SK-N-MC (cell line): ENCODE results near the gene GIPC1.

ENCODE experiments used
- DNase-seq: peaks from one replicate; pipeline ENCODE4 v3.0.0-alpha.2; 2011; ENCODE audit warnings: low read depth, low spot score
- H3K27ac ChIP-seq: fragments of 200-600 bp; sonication (generic); 2 replicates; pipeline ENCODE4 v1.5.1; 2016; ENCODE audit warnings: mixed run types
- H3K36me3 ChIP-seq: fragments of 200-600 bp; sonication (generic); 2 replicates; pipeline ENCODE4 v1.6.1; 2017; ENCODE audit warnings: antibody characterized with exemption, low read length, mixed read lengths; ENCODE audit not compliant: insufficient read depth
- H3K4me3 ChIP-seq: fragments of 200-600 bp; sonication (generic); 2 replicates; pipeline ENCODE4 v1.5.1; 2016
- H3K9ac ChIP-seq: fragments of 200-600 bp; sonication (generic); 2 replicates; pipeline ENCODE4 v1.8.0; 2017; ENCODE audit warnings: mixed run types, mixed read lengths; ENCODE audit not compliant: insufficient read length
- H3K9me3 ChIP-seq: fragments of 200-600 bp; sonication (generic); 2 replicates; pipeline ENCODE4 v1.6.1; 2017; ENCODE audit warnings: low read depth, mild to moderate bottlenecking, antibody characterized with exemption, low read length, moderate library complexity, mixed read lengths
- EZH2 ChIP-seq: fragments of 200-600 bp; sonication (generic); IDR thresholded peaks from one replicate; pipeline ENCODE4 v1.6.1; 2017; ENCODE audit warnings: antibody characterized with exemption
- FOXP2 ChIP-seq: optimal IDR thresholded peaks from 2 replicates; pipeline ENCODE3; 2011; ENCODE audit warnings: mild to moderate bottlenecking, moderate library complexity; ENCODE audit not compliant: insufficient read depth; ENCODE audit errors: extremely low read length, control extremely low read depth
- POLR2AphosphoS5 ChIP-seq: IDR thresholded peaks from 2 replicates; pipeline ENCODE4 v1.6.1; 2012; ENCODE audit warnings: mild to moderate bottlenecking, low read depth, low read length, borderline replicate concordance

The GIPC1 gene

DNA sequence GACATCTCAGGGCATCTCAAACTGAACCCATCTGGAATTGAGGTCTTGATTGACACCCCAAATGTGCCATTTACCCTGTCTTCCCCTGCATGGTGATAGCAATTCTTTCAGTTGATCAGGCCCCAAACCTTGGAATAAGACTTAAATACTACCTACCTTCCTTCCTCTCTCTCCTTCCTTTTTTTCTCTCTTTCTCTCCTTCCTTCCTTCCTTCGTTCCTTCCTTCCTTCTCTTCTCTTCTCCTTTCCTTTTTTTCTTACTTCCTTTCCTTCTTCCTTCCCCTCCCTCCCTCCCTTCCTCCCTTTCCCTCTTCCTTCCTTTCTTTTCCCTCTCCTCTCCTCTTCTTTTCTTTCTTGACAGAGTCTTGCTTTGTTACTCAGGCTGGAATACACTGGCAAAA lies 7.4 kb upstream of the GIPC1 start:
- Histone ChIP-seq H3K4me3 (no peak overlapping the region), H3K9ac (no peak overlapping the region), H3K36me3 (no peaks in the 10 kb centered on the region), H3K27ac (no peak overlapping the region), H3K9me3 (no peaks in the 10 kb centered on the region)
- DNase-seq, result no peak
- TF ChIP-seq EZH2 (no peak), FOXP2 (no peak), POLR2AphosphoS5 (no peak)

DNA sequence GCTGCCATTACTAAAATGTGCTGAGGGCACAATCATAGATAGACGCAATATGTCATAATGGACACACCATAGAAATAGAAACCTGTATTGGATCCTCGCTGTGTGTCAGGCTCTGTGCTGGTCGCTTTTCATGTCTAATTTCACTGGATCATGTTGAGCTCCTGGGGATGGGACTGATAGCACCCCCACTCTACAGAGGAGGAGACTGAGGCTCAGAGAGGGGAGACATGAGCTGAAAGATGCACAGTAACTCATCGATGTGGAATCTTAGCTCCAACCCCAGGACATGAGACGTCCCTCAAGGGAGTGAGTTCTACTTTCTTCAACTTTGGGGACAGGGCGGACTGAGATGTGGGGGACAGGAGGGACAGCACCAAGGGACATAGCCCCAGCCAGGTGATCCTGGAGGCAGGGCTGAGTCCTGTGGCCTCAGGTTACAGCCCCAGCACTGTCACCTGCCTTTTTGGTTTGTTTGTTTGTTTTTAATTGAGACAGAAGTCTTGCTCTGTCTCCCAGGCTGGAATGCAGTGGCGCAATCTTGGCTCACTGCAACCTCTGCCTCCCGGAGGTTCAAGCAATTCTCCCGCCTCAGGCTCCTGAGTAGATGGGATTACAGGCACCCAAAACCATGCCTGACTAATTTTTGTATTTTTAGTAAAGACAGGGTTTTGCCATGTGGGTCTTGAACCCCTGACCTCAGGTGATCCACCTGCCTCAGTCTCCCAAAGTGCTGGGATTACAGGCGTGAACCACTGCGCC lies 6.6 kb upstream of the GIPC1 start:
- no peaks in the 10 kb centered on the region for H3K9me3 ChIP-seq
- H3K27ac ChIP-seq, result no peak overlapping the region
- H3K4me3 ChIP-seq, result no peak overlapping the region
- no peak for DNase-seq
- TF ChIP-seq EZH2, result no peak
- no peak for TF ChIP-seq FOXP2
- no peak for TF ChIP-seq POLR2AphosphoS5
- no peak overlapping the region for H3K9ac ChIP-seq
- no peaks in the 10 kb centered on the region for H3K36me3 ChIP-seq

DNA sequence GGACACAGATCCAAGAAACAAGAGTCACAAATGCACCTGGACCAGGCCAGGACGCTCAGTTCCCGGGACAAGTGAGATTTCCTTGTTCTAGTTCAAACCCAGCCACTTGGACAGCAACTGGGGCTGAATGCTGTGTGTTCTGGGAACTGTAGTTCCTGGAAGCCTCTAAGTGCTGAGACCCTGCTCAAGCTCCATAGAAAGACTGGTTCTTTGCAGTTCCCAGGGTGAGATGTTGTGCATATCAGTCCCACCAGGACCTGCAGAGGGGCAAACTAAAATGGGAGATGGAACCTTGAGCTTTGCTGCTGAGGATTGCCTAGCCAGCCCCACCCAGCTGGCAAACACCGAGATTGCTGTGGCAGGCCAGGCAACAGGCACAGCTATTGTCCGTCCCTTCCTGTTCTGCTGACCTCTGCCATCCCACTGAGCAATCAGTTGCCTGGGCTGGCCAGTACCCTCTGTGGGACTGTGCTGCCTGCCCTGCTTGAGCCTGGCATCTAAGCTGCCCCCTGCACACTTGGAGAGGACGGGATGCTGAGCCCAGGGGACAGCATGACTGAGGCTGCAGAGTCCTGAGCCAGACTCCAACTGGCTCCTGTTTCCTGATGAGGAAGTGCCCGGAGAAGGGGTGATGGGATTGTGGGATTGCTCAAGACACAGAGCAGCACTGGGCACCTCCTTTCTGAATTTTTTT lies 1.4 kb upstream of the GIPC1 start:
- no peak overlapping the region for H3K9ac ChIP-seq

DNA sequence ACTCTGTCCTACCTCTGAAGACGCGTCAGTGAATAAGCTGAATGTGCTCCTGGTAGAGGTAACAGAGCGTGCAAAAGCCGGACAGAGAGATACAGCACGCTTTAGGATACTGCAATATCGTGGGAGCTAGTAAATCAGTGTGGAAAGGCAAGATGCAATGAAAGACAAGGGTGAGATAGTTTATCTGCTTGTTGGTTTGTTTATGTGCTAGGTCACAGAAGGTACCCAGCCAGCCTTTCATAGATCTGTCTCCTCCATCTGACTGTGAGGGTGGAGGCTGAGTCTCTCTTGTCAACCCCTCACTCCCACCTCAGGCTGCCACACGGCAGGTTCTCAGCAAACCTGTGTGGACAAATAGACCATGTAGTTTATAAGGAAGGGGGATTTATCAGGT lies 904 bp upstream of the GIPC1 start:
- Histone ChIP-seq H3K9ac (no peak overlapping the region), H3K9me3 (no peaks in the 10 kb centered on the region), H3K36me3 (no peaks in the 10 kb centered on the region), H3K27ac (0 out of 2 replicates have a peak overlapping the region, but pooled peaks have one; percentile 35), H3K4me3 (peak overlapping the region; percentile 79)
- TF ChIP-seq EZH2, result no peak
- TF ChIP-seq FOXP2, result no peak
- TF ChIP-seq POLR2AphosphoS5, result no peak
- no peak for DNase-seq

More for the DNA sequence above, 1.4 kb upstream of the GIPC1 start:
- Histone ChIP-seq H3K27ac (no peak overlapping the region), H3K9me3 (no peaks in the 10 kb centered on the region), H3K36me3 (no peaks in the 10 kb centered on the region), H3K4me3 (no peak overlapping the region)
- DNase-seq, result no peak
- TF ChIP-seq EZH2, result no peak
- TF ChIP-seq FOXP2, result no peak
- no peak for TF ChIP-seq POLR2AphosphoS5

DNA sequence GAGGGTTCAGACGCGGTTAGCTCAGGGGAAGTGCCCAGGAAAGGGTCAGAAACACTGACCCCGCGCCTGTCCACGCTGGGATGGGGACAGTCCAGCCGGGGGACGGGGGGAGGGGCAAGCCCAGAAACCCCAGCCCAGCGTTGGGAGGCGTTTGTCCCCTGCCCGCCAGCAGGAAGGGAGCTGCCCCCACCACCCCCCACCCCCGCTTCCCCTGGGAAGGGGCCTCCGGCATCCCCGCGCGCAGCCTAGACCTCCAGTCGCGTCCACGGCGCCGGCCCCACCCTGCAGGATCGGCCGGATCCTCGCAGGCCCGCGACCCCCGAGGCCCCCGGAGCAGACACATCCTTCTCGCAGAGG lies 277 bp downstream of the GIPC1 start:
- Histone ChIP-seq H3K27ac (no peak overlapping the region), H3K36me3 (peaks cover 3% of the 10 kb centered on the region; the same call in 1 of the 2 replicates), H3K9me3 (no peaks in the 10 kb centered on the region), H3K4me3 (peak overlapping the region; percentile 79), H3K9ac (peak overlapping the region; percentile 71)
- TF ChIP-seq FOXP2 (no peak), EZH2 (no peak), POLR2AphosphoS5 (no peak)
- DNase-seq, result no peak

DNA sequence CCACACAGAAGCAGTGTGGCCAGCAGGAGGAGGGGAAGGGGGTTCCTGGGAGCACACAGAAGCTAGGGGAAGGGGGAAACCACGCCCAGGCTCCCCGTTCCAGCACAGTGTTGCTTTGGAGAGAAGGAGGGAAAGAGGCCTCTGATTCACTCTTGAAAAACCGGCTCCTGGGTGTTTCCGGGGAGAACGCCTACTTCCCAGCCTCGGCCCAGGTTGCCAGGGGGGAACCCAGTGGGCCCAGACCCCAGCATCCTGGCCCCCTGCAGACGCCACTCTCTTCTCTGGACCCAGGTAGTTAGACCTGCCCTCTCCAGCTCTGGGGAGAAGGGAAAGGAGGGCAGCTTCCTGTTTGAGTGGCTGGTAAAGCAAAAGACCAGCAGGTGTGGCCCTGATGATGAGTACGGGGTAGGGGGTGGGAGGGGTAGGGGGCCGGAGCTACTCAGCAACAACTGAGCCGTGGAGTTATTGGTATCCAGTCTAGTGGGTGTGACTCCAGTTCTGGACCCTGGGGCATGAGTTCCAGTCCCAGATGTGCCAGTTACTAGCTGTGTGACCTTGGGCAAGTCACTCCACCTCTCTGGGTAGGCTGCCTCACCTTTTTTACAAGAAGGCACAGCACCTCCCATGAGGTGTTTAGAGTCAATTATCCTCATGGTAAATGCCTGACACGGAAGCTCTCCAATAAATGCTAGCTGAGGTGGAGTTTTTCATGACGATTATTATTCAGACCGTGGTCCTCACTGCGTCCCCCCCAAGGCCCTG lies 836 bp downstream of the GIPC1 start:
- Histone ChIP-seq H3K4me3 (peak overlapping the region; percentile 79), H3K36me3 (peaks cover 3% of the 10 kb centered on the region; the same call in 1 of the 2 replicates), H3K9me3 (no peaks in the 10 kb centered on the region), H3K9ac (peak overlapping the region; percentile 71), H3K27ac (no peak overlapping the region)
- no peak for TF ChIP-seq POLR2AphosphoS5
- TF ChIP-seq EZH2, result no peak
- no peak for TF ChIP-seq FOXP2
- DNase-seq, result no peak

DNA sequence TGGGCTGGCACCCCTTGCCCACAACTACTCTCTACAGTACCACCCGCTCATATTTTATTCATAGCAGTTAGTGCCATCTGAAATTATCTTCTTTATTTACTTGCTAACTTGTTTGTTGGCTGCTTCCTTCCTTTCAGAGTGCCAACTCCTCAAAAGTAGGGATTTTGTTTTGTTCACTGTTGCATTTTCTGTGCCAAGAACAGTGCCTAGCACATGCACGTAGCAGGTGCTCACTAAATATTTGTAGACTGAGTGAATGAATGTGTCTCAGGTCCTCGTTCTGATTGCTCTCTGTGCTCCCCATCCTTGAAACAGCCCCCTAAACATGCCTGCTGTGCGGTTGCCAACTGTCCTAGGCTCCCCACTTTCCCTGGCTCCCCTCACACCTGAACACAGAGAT lies 1.5 kb downstream of the GIPC1 start:
- H3K9me3 ChIP-seq, result no peaks in the 10 kb centered on the region
- no peak overlapping the region for H3K9ac ChIP-seq
- peaks cover 6% of the 10 kb centered on the region; the same call in 1 of the 2 replicates for H3K36me3 ChIP-seq
- no peak for DNase-seq
- TF ChIP-seq POLR2AphosphoS5 (no peak), EZH2 (no peak), FOXP2 (no peak)
- H3K27ac ChIP-seq, result no peak overlapping the region
- peak overlapping the region; percentile 79 for H3K4me3 ChIP-seq

DNA sequence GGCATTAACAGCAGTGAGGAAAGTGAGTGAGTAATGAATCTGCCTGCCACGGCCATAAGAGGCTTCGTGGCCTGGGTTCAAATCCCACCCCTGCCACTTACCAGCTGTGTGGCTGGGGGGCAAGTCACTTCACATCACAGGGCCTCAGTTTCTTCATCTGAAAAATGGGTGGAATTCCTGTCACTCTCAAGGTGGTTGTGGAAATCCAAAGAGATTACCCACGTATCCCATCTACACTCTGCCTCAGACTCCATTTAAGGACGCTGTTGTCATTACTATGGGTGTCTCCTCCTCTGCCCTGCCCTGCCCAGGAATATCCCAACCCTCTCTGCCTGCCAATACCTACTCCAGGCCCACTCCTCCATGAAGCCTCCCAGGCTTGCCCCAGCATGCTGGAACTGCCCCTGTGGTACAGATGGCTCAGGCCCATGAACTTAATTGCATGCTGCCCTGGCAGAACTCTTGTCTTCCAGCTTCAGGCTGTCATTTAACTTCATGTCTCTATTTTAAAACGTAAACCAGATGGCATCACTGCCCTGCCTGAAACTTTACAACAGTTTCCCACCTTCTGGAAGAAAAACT lies 3.1 kb downstream of the GIPC1 start:
- H3K27ac ChIP-seq, result no peak overlapping the region
- DNase-seq, result no peak

More for the DNA sequence above, 3.1 kb downstream of the GIPC1 start:
- Histone ChIP-seq H3K9ac (no peak overlapping the region), H3K9me3 (no peaks in the 10 kb centered on the region), H3K36me3 (peaks cover 10% of the 10 kb centered on the region; the same call in 1 of the 2 replicates), H3K4me3 (no peak overlapping the region)
- no peak for TF ChIP-seq EZH2
